SK-N-SH (cell line): ENCODE measurements around the gene RAB5B. TPM values are rescaled to one million over a fixed set of nuclear protein-coding genes. Genes with fewer than 3 reads are reported as not detected.

Source experiments
- CTCF ChIA-PET: fragments of 300-600, 350-600 bp; formaldehyde crosslinking; extraction: SDS; loops from one replicate; lab custom pipeline; 2021; lab: Yijun Ruan, JAX
- POLR2A ChIA-PET: fragments of 350-600 bp; sonication (Branson Sonifier 250); formaldehyde crosslinking; extraction: SDS; loops from one replicate; lab custom pipeline; 2020; ENCODE audit warnings: antibody characterized with exemption, inconsistent platforms; lab: Yijun Ruan, JAX
- DNase-seq: peaks from one replicate; pipeline ENCODE4 v3.0.0; 2012
- H2AFZ ChIP-seq: fragments of 200-600 bp; sonication (generic); 2 replicates; pipeline ENCODE4 v1.8.1; 2016; ENCODE audit warnings: antibody characterized with exemption, mild to moderate bottlenecking, low read depth
- H3F3A ChIP-seq: fragments of 200-600 bp; sonication (generic); replicated peaks from 2 replicates; pipeline ENCODE3; 2016; ENCODE audit warnings: antibody characterized with exemption, mild to moderate bottlenecking; ENCODE audit not compliant: insufficient read depth
- H3K27ac ChIP-seq, 2 experiments: fragments of 200-500 bp in 1 of 2; fragments of 200-600 bp in 1 of 2; sonication (Bioruptor generic) in 1 of 2; sonication (generic), shearing (Covaris generic) in 1 of 2; 2 replicates each; pipeline versions ENCODE4 v1.5.1 to v1.6.1; 2014 to 2016; ENCODE audit warnings: low read depth in 2 of 2, inconsistent platforms in 1 of 2, low read length in 1 of 2, mild to moderate bottlenecking in 1 of 2, mixed read lengths in 1 of 2
- H3K27me3 ChIP-seq: fragments of 200-600 bp; sonication (generic), shearing (Covaris generic); 2 replicates; pipeline ENCODE4 v1.6.1; 2016; ENCODE audit warnings: mixed run types; ENCODE audit not compliant: insufficient read depth
- H3K36me3 ChIP-seq, 2 experiments: fragments of 200-500 bp in 1 of 2; fragments of 200-600 bp in 1 of 2; sonication (Bioruptor generic) in 1 of 2; sonication (generic) in 1 of 2; replicated peaks in 1 of 2; 2 replicates each; pipeline versions ENCODE3 to v1.5.1; 2014 to 2016; ENCODE audit warnings: low read length in 1 of 2, mild to moderate bottlenecking in 1 of 2; ENCODE audit not compliant: insufficient read depth in 2 of 2, control insufficient read depth in 1 of 2
- H3K4me1 ChIP-seq, 2 experiments: fragments of 200-500 bp in 1 of 2; fragments of 200-600 bp in 1 of 2; sonication (Bioruptor generic) in 1 of 2; sonication (generic), shearing (Covaris generic) in 1 of 2; 2 replicates each; pipeline versions ENCODE4 v1.5.1 to v1.6.1; 2014 to 2016; ENCODE audit warnings: low read depth in 1 of 2, low read length in 1 of 2, mixed run types in 1 of 2; ENCODE audit not compliant: insufficient read depth in 2 of 2, control insufficient read depth in 1 of 2
- H3K4me2 ChIP-seq: fragments of 200-600 bp; sonication (generic), shearing (Covaris generic); 2 replicates; pipeline ENCODE4 v1.6.1; 2017; ENCODE audit warnings: mixed run types
- H3K4me3 ChIP-seq, 2 experiments: fragments of 200-500 bp in 1 of 2; fragments of 200-600 bp in 1 of 2; sonication (Bioruptor generic) in 1 of 2; sonication (generic), shearing (Covaris generic) in 1 of 2; 2 replicates each; pipeline versions ENCODE4 v1.5.1 to v1.8.1; 2014 to 2016; ENCODE audit warnings: low read depth in 2 of 2, inconsistent platforms in 1 of 2, low read length in 1 of 2, mild to moderate bottlenecking in 1 of 2, mixed read lengths in 1 of 2, moderate library complexity in 1 of 2
- H3K79me2 ChIP-seq: fragments of 200-600 bp; sonication (generic); 2 replicates; pipeline ENCODE4 v1.8.1; 2017; ENCODE audit warnings: mild to moderate bottlenecking; ENCODE audit not compliant: insufficient read depth
- H3K9ac ChIP-seq: fragments of 200-600 bp; sonication (generic); 2 replicates; pipeline ENCODE4 v1.6.1; 2017; ENCODE audit warnings: mixed run types
- H3K9me2 ChIP-seq: fragments of 200-600 bp; sonication (generic); 2 replicates; pipeline ENCODE4 v1.6.1; 2017; ENCODE audit warnings: mixed run types
- H3K9me3 ChIP-seq: fragments of 200-600 bp; sonication (generic); 2 replicates; pipeline ENCODE4 v1.6.1; 2017; ENCODE audit warnings: mixed run types, mild to moderate bottlenecking, moderate library complexity
- H4K20me1 ChIP-seq: fragments of 200-600 bp; sonication (generic); 2 replicates; pipeline ENCODE4 v1.6.1; 2017; ENCODE audit warnings: mild to moderate bottlenecking, mixed run types; ENCODE audit not compliant: insufficient read depth
- CHD2 ChIP-seq: fragments of 150-350 bp; IDR thresholded peaks from 2 replicates; pipeline ENCODE4 v1.6.1; 2018; ENCODE audit warnings: low read length; ENCODE audit not compliant: partially characterized antibody
- CTCF ChIP-seq: fragments of 200-600 bp; sonication (generic); IDR thresholded peaks from 2 replicates; pipeline ENCODE4 v1.6.1; 2017; ENCODE audit warnings: antibody characterized with exemption, mild to moderate bottlenecking, moderate library complexity
- ELF1 ChIP-seq: IDR thresholded peaks from 2 replicates; pipeline ENCODE4 v1.4.0; 2012
- GABPA ChIP-seq: IDR thresholded peaks from 2 replicates; pipeline ENCODE4 v1.4.0; 2012; ENCODE audit warnings: low read depth, mild to moderate bottlenecking
- GATA2 ChIP-seq: sonication (generic); formaldehyde crosslinking; IDR thresholded peaks from 2 replicates; pipeline ENCODE4 v1.5.0; 2020; ENCODE audit warnings: mild to moderate bottlenecking, missing genetic modification reagents
- IRF3 ChIP-seq: fragments of 150-350 bp; IDR thresholded peaks from 2 replicates; pipeline ENCODE4 v1.6.1; 2016; ENCODE audit warnings: mild to moderate bottlenecking, low read depth, low read length
- JUND ChIP-seq: IDR thresholded peaks from 2 replicates; pipeline ENCODE4 v1.4.0; 2012
- MAX ChIP-seq: IDR thresholded peaks from 2 replicates; pipeline ENCODE4 v1.4.0; 2012; ENCODE audit warnings: low read depth
- MEF2A ChIP-seq: IDR thresholded peaks from 2 replicates; pipeline ENCODE4 v1.4.0; 2012; ENCODE audit warnings: low read depth, borderline replicate concordance
- MXI1 ChIP-seq: IDR thresholded peaks from 2 replicates; pipeline ENCODE4 v1.6.1; 2012; ENCODE audit warnings: mild to moderate bottlenecking, low read depth, low read length, improper control_type of control experiment
- NFIC ChIP-seq: IDR thresholded peaks from 2 replicates; pipeline ENCODE4 v1.4.0; 2012; ENCODE audit warnings: borderline replicate concordance
- NRF1 ChIP-seq: IDR thresholded peaks from 2 replicates; pipeline ENCODE4 v1.6.1; 2012; ENCODE audit warnings: low read depth, mild to moderate bottlenecking, low read length
- SMC3 ChIP-seq: IDR thresholded peaks from 2 replicates; pipeline ENCODE4 v1.6.1; 2012; ENCODE audit warnings: low read depth, low read length, improper control_type of control experiment
- TAF1 ChIP-seq: IDR thresholded peaks from 2 replicates; pipeline ENCODE4 v1.6.1; 2012; ENCODE audit warnings: low read depth, mild to moderate bottlenecking, low read length, moderate library complexity, borderline replicate concordance
- TCF12 ChIP-seq: IDR thresholded peaks from 2 replicates; pipeline ENCODE4 v1.4.0; 2012
- TEAD4 ChIP-seq: IDR thresholded peaks from 2 replicates; pipeline ENCODE4 v1.4.0; 2012; ENCODE audit warnings: mild to moderate bottlenecking, borderline replicate concordance; ENCODE audit not compliant: insufficient read depth
- USF2 ChIP-seq: fragments of 150-350 bp; IDR thresholded peaks from 2 replicates; pipeline ENCODE4 v1.6.1; 2017; ENCODE audit warnings: antibody characterized with exemption, low read length, low read depth, borderline replicate concordance
- YY1 ChIP-seq: IDR thresholded peaks from 2 replicates; pipeline ENCODE4 v1.4.0; 2012; ENCODE audit warnings: low read depth, mild to moderate bottlenecking
- ZBTB33 ChIP-seq: IDR thresholded peaks from 2 replicates; pipeline ENCODE4 v1.4.0; 2012; ENCODE audit warnings: low read depth, borderline replicate concordance
- WGBS: methylation state at CpG from one replicate; pipeline ENCODE4 v1.1.6; 2017; ENCODE audit warnings: low lambda C conversion rate; 5-methylcytosine and 5-hydroxymethylcytosine counted together
- polyA plus RNA-seq, 3 experiments: library from polyadenylated mRNA; depleted of rRNA; stranded (reverse); fragments of >200 nt; gene quantifications; 2 replicates each; pipeline ENCODE4 v1.2.3, GENCODE V29; 2012

Gene RAB5B
- polyA plus RNA-seq, 1 of the 3 experiments (the other 2 are of a cell fraction): 54.0 TPM

GRCh38 chr12:56014205-56014604, 40.3 kb downstream of the RAB5B start:
- WGBS: 67% methylated on average over 2 of the region's 2 CpGs
- no peak overlapping the region for H3K4me2 ChIP-seq
- no peaks in the 10 kb centered on the region for H3K79me2 ChIP-seq
- H3K9me3 ChIP-seq: no peaks in the 10 kb centered on the region
- H3K27ac ChIP-seq: no peak overlapping the region
- CTCF ChIA-PET: interaction anchor here (1.2 to 5.9 kb wide), 4 partner anchors 9 to 18 kb away, joined by 3 to 30 read pairs (median 7); partner anchors contain the start of gene SUOX
- H4K20me1 ChIP-seq: no peaks in the 10 kb centered on the region
- POLR2A ChIA-PET: no interaction called here
- no peaks in the 10 kb centered on the region for H3F3A ChIP-seq
- no peak overlapping the region for H2AFZ ChIP-seq
- no peak overlapping the region for H3K4me3 ChIP-seq
- no peaks in the 10 kb centered on the region for H3K9me2 ChIP-seq
- H3K36me3 ChIP-seq: no peaks in the 10 kb centered on the region
- H3K9ac ChIP-seq: no peak overlapping the region
- no peaks in the 10 kb centered on the region for H3K27me3 ChIP-seq
- no peaks in the 10 kb centered on the region for H3K4me1 ChIP-seq
- no peak for DNase-seq
- no peak for TF ChIP-seq TAF1
- no peak for TF ChIP-seq YY1
- TF ChIP-seq MEF2A: no peak
- no peak for TF ChIP-seq TEAD4
- TF ChIP-seq NFIC: no peak
- TF ChIP-seq NRF1: no peak
- no peak for TF ChIP-seq JUND
- TF ChIP-seq ZBTB33: no peak
- TF ChIP-seq MAX: no peak
- TF ChIP-seq, all 33 proteins: peak for 0

- WGBS: 94% methylated on average over 4 of the region's 4 CpGs
- Histone ChIP-seq H3K9me2 (no peaks in the 10 kb centered on the region), H2AFZ (no peak overlapping the region), H3K4me1 (peaks cover 0 to 20% of the 10 kb centered on the region in 2 experiments; a peak in 2 of 4 replicates), H3K4me2 (no peak overlapping the region), H3K27me3 (no peaks in the 10 kb centered on the region), H3K9ac (no peak overlapping the region), H4K20me1 (no peaks in the 10 kb centered on the region), H3K36me3 (no peaks in the 10 kb centered on the region), H3K79me2 (no peaks in the 10 kb centered on the region), H3F3A (no peaks in the 10 kb centered on the region), H3K9me3 (no peaks in the 10 kb centered on the region), H3K4me3 (no peak overlapping the region), H3K27ac (no peak overlapping the region)
- CTCF ChIA-PET: interaction anchor here (1.0 to 5.9 kb wide), 2 partner anchors 21 to 30 kb away, joined by 3 to 30 read pairs; partner anchors contain the start of gene SUOX
- POLR2A ChIA-PET: no interaction called here
- no peak for DNase-seq
- TF ChIP-seq YY1 (no peak), MXI1 (no peak), MAX (no peak), ZBTB33 (no peak), SMC3 (no peak), ELF1 (no peak), GATA2 (no peak), MEF2A (no peak), NFIC (no peak), TCF12 (no peak), CTCF (no peak), USF2 (no peak), CHD2 (no peak), NRF1 (no peak), IRF3 (no peak), GABPA (no peak)
These were observed 43.3 kb downstream of the RAB5B start for GRCh38 chr12:56017181-56017580.
